CD14-positive monocyte (primary cell): ENCODE measurements around the gene FALEC. TPM values are rescaled to one million over a fixed set of nuclear protein-coding genes. Genes with fewer than 3 reads are reported as not detected.

ENCODE experiments used
- DNase-seq, 3 donors: peaks; one replicate each; pipeline ENCODE4 v3.0.0-alpha.2; 2011 to 2022
- H2AFZ ChIP-seq: 2 replicates; pipeline ENCODE4 v1.6.0; 2012; ENCODE audit warnings: mild to moderate bottlenecking, low read depth, low read length, inconsistent platforms; ENCODE audit not compliant: insufficient read depth, poor library complexity, severe bottlenecking
- H3K27ac ChIP-seq, 2 donors: 1 replicate in 1 of 2; 2 replicates in 1 of 2; pipeline ENCODE4 v1.5.1; 2012 to 2013; ENCODE audit warnings: low read length in 2 of 2, control low read depth in 1 of 2, inconsistent platforms in 1 of 2, low read depth in 1 of 2, mild to moderate bottlenecking in 1 of 2
- H3K27me3 ChIP-seq, 2 donors: one replicate each; pipeline versions ENCODE4 v1.6.0 to v1.6.1; 2011 to 2013; ENCODE audit warnings: low read length in 2 of 2; ENCODE audit not compliant: control insufficient read depth in 2 of 2, insufficient read depth in 2 of 2
- H3K36me3 ChIP-seq, 2 donors: replicated peaks in 1 of 2; 1 replicate in 1 of 2; 2 replicates in 1 of 2; pipeline versions ENCODE4 v1.5.1 to v1.6.1; 2012 to 2013; ENCODE audit warnings: low read length in 2 of 2, control low read depth in 1 of 2, inconsistent platforms in 1 of 2, mild to moderate bottlenecking in 1 of 2; ENCODE audit not compliant: insufficient read depth in 2 of 2, control insufficient read depth in 1 of 2
- H3K4me1 ChIP-seq, 2 donors: 1 replicate in 1 of 2; 2 replicates in 1 of 2; pipeline versions ENCODE4 v1.5.1 to v1.6.1; 2012 to 2013; ENCODE audit warnings: low read length in 2 of 2, control low read depth in 1 of 2, inconsistent platforms in 1 of 2, mild to moderate bottlenecking in 1 of 2, moderate library complexity in 1 of 2; ENCODE audit not compliant: insufficient read depth in 2 of 2, control insufficient read depth in 1 of 2
- H3K4me2 ChIP-seq: replicated peaks from 2 replicates; pipeline ENCODE3; 2012; ENCODE audit warnings: low read length, moderate library complexity, mild to moderate bottlenecking; ENCODE audit not compliant: poor library complexity, severe bottlenecking; ENCODE audit errors: extremely low read depth
- H3K4me3 ChIP-seq, 3 experiments: fragments of 200-600 bp in 1 of 3; sonication (generic) in 1 of 3; replicated peaks in 1 of 3; 1 replicate in 2 of 3; 2 replicates in 1 of 3; pipeline ENCODE4 v1.5.1; 2011 to 2013; ENCODE audit warnings: low read length in 3 of 3, mild to moderate bottlenecking in 3 of 3, control low read depth in 2 of 3, low read depth in 2 of 3, inconsistent platforms in 1 of 3, moderate library complexity in 1 of 3
- H3K79me2 ChIP-seq: 2 replicates; pipeline ENCODE4 v1.6.0; 2012; ENCODE audit warnings: mild to moderate bottlenecking, control low read depth, inconsistent platforms, low read length, moderate library complexity; ENCODE audit not compliant: insufficient read depth
- H3K9ac ChIP-seq: 2 replicates; pipeline ENCODE4 v1.6.0; 2017; ENCODE audit warnings: low read length, mild to moderate bottlenecking; ENCODE audit not compliant: insufficient read depth, poor library complexity, severe bottlenecking
- H3K9me3 ChIP-seq, 2 donors: replicated peaks in 1 of 2; 1 replicate in 1 of 2; 2 replicates in 1 of 2; pipeline versions ENCODE4 v1.5.1 to v1.6.1; 2012 to 2013; ENCODE audit warnings: low read length in 2 of 2, control low read depth in 1 of 2; ENCODE audit not compliant: control insufficient read depth in 1 of 2, insufficient read depth in 1 of 2
- H4K20me1 ChIP-seq: 2 replicates; pipeline ENCODE4 v1.6.0; 2012; ENCODE audit warnings: mild to moderate bottlenecking, low read length, control low read depth, moderate library complexity; ENCODE audit not compliant: insufficient read depth
- H3K27ac Mint-ChIP-seq, 7 donors: one replicate each; pipeline ENCODE4 v1.8.0; 2020; ENCODE audit warnings: mild to moderate bottlenecking in 7 of 7, mixed read lengths in 7 of 7, moderate library complexity in 6 of 7, inconsistent platforms in 2 of 7
- H3K27me3 Mint-ChIP-seq, 3 donors: one replicate each; pipeline ENCODE4 v1.8.0; 2021 to 2022; ENCODE audit warnings: low read depth in 3 of 3, mild to moderate bottlenecking in 3 of 3, mixed read lengths in 3 of 3, moderate library complexity in 3 of 3, inconsistent platforms in 1 of 3
- H3K36me3 Mint-ChIP-seq, 2 donors: one replicate each; pipeline ENCODE4 v1.8.0; 2020; ENCODE audit warnings: mixed read lengths in 2 of 2, inconsistent platforms in 1 of 2, mild to moderate bottlenecking in 1 of 2
- H3K4me1 Mint-ChIP-seq: one replicate; pipeline ENCODE4 v1.8.0; 2020; ENCODE audit warnings: mild to moderate bottlenecking, mixed read lengths
- H3K4me3 Mint-ChIP-seq, 2 donors: one replicate each; pipeline ENCODE4 v1.8.0; 2020; ENCODE audit warnings: mild to moderate bottlenecking in 2 of 2, mixed read lengths in 2 of 2, moderate library complexity in 1 of 2
- H3K9me3 Mint-ChIP-seq, 7 donors: one replicate each; pipeline ENCODE4 v1.8.0; 2020 to 2022; ENCODE audit warnings: mixed read lengths in 7 of 7, mild to moderate bottlenecking in 6 of 7, moderate library complexity in 6 of 7, inconsistent platforms in 2 of 7
- WGBS: methylation state at CpG from one replicate; pipeline ENCODE4 v1.1.5; 2013; ENCODE audit warnings: missing lambda C conversion rate; ENCODE audit not compliant: insufficient coverage; 5-methylcytosine and 5-hydroxymethylcytosine counted together
- intact Hi-C, 2 donors: fragments of 100-400 bp; cut with micrococcal nuclease; formaldehyde crosslinking; loops; one replicate each; pipeline versions ENCODE4 v1.15.0 to v1.15.1; 2023
- polyA plus RNA-seq, 3 donors: library from polyadenylated mRNA; depleted of rRNA in 1 of 3; unstranded in 2 of 3; stranded (reverse) in 1 of 3; fragments of 300-500 nt in 2 of 3; fragments of >200 nt in 1 of 3; fragmentation: Illumina TruSeq in 2 of 3; gene quantifications; 1 replicate in 2 of 3; 2 replicates in 1 of 3; pipeline ENCODE4 v1.2.3, GENCODE V29; 2012 to 2021
- TF ChIP-seq, protein P1 (sequence below): fragments of 200-600 bp; IDR thresholded peaks from one replicate; pipeline ENCODE4 v1.8.0; 2022; ENCODE audit warnings: antibody characterized with exemption, mild to moderate bottlenecking

Gene FALEC
- polyA plus RNA-seq, 3 donors: not detected

DNA sequence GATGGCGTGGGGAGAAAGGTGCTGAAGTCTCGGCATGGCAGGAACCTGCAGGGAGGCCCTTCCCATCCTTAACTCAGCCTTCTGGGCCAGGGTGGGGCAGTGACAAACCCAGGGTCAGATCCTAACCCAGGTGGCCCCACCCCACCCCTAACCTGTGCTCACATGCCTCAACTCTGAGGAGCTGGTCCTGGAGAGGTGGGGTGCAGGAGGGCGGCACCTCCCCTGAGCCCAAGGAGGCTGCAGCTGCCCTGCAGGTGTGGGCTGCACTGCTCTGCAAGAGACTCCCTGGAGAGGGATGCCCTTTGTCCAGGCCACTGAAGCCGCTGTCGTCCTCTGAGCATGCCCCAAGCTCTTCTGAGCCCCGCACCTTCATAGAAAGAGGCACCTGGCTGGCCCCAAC lies 18.4 kb downstream of the FALEC start:
- 98% methylated on average over 4 of the region's 6 CpGs for WGBS
- TF ChIP-seq, protein P1, sequence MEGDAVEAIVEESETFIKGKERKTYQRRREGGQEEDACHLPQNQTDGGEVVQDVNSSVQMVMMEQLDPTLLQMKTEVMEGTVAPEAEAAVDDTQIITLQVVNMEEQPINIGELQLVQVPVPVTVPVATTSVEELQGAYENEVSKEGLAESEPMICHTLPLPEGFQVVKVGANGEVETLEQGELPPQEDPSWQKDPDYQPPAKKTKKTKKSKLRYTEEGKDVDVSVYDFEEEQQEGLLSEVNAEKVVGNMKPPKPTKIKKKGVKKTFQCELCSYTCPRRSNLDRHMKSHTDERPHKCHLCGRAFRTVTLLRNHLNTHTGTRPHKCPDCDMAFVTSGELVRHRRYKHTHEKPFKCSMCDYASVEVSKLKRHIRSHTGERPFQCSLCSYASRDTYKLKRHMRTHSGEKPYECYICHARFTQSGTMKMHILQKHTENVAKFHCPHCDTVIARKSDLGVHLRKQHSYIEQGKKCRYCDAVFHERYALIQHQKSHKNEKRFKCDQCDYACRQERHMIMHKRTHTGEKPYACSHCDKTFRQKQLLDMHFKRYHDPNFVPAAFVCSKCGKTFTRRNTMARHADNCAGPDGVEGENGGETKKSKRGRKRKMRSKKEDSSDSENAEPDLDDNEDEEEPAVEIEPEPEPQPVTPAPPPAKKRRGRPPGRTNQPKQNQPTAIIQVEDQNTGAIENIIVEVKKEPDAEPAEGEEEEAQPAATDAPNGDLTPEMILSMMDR: no peak
- H3K9ac ChIP-seq: no peak overlapping the region
- no peak overlapping the region for H2AFZ ChIP-seq
- Mint-ChIP-seq H3K4me1 (peaks cover 9% of the 10 kb centered on the region), H3K9me3 (peaks cover 0 to 1% (median 0%) of the 10 kb centered on the region in 7 donors), H3K36me3 (no peaks in the 10 kb centered on the region), H3K4me3 (no peak overlapping the region), H3K27me3 (peaks cover 0 to 2% (median 0%) of the 10 kb centered on the region in 3 donors), H3K27ac (no peak overlapping the region)
- H3K4me3 ChIP-seq: no peak overlapping the region
- no peak overlapping the region for H3K4me2 ChIP-seq
- DNase-seq: no peak
- H4K20me1 ChIP-seq: no peaks in the 10 kb centered on the region
- H3K36me3 ChIP-seq: no peaks in the 10 kb centered on the region
- H3K9me3 ChIP-seq: no peaks in the 10 kb centered on the region
- H3K27me3 ChIP-seq: no peaks in the 10 kb centered on the region
- H3K4me1 ChIP-seq: no peaks in the 10 kb centered on the region
- intact Hi-C loops: loop anchor here in 1 of 2 donors (5.0 kb wide), 1 partner anchor 67 kb away; no protein-coding TSS in a partner anchor
- H3K79me2 ChIP-seq: no peaks in the 10 kb centered on the region
- no peak overlapping the region for H3K27ac ChIP-seq

DNA sequence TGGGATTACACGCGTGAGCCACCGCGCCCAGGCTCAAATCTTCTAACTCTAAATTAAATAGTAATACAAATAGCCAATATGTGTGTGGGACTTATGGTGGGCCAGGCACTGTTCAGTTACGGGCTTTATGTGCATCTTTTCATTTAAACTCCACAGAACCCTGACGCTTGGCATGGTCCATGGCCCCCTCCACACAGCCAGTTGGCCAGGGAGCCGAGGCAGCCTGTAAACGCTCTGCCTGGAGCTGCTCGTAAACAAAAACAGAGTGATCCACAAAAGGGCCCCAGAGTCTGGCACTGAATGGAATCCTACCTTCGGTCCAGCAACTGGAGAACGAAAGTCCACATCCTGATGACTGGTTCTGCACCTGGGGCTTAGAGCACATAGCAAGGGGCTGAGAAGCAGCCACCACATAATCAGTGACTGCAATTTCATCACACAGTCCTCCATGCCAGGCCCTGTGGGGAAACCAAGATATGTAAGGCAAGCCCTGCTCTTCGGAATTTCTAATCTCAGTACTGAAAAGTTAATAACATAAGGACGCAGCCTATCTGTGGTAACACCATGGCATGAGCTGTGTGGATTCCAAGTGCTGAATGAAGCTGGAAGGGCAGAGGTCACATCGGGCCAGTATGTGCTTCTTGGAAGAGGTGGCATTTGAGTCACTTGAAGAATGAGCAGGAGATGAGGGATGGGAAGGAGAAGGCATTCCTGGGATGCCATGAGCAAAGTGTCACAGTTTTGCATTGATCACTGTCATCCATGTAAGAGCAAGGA lies 20.1 kb downstream of the FALEC start:
- Mint-ChIP-seq H3K4me3 (no peak overlapping the region), H3K27me3 (peaks cover 0 to 3% (median 2%) of the 10 kb centered on the region in 3 donors), H3K9me3 (peaks cover 0 to 1% (median 0%) of the 10 kb centered on the region in 7 donors), H3K36me3 (no peaks in the 10 kb centered on the region), H3K4me1 (peaks cover 9% of the 10 kb centered on the region), H3K27ac (no peak overlapping the region)
- intact Hi-C loops: no loop called here
- H3K27ac ChIP-seq: no peak overlapping the region
- H3K4me1 ChIP-seq: no peaks in the 10 kb centered on the region
- H3K9me3 ChIP-seq: no peaks in the 10 kb centered on the region
- H2AFZ ChIP-seq: no peak overlapping the region
- 99% methylated on average over 8 of the region's 14 CpGs for WGBS
- no peaks in the 10 kb centered on the region for H3K27me3 ChIP-seq
- TF ChIP-seq, protein P1: no peak
- H3K79me2 ChIP-seq: no peaks in the 10 kb centered on the region
- H3K4me3 ChIP-seq: no peak overlapping the region
- H3K4me2 ChIP-seq: no peak overlapping the region
- H3K9ac ChIP-seq: no peak overlapping the region
- H4K20me1 ChIP-seq: no peaks in the 10 kb centered on the region
- no peaks in the 10 kb centered on the region for H3K36me3 ChIP-seq
- no peak for DNase-seq
